HEK293 (cell line): ENCODE results near the gene MYOM3.

Experiments
- FEZF1 ChIP-seq: fragments of 450-650 bp; formaldehyde crosslinking; IDR thresholded peaks from 2 replicates; pipeline ENCODE4 v1.5.1; 2016; ENCODE audit warnings: missing biosample characterization, missing genetic modification characterization
- GLI4 ChIP-seq: fragments of 450-650 bp; formaldehyde crosslinking; IDR thresholded peaks from 2 replicates; pipeline ENCODE4 v1.5.1; 2016; ENCODE audit warnings: missing biosample characterization, missing genetic modification characterization
- KLF9 ChIP-seq: fragments of 450-650 bp; formaldehyde crosslinking; IDR thresholded peaks from 2 replicates; pipeline ENCODE4 v1.5.1; 2016; ENCODE audit warnings: missing biosample characterization, missing genetic modification characterization, low read depth
- TCF7L2 ChIP-seq: IDR thresholded peaks from 2 replicates; pipeline ENCODE4 v1.6.1; 2011; ENCODE audit warnings: low read depth, mild to moderate bottlenecking, inconsistent platforms, low read length, moderate library complexity, borderline replicate concordance
- ZBTB1 ChIP-seq: fragments of 450-650 bp; formaldehyde crosslinking; IDR thresholded peaks from 2 replicates; pipeline ENCODE4 v1.5.1; 2016; ENCODE audit warnings: missing biosample characterization, missing genetic modification characterization
- ZFHX2 ChIP-seq: fragments of 450-650 bp; formaldehyde crosslinking; conservative IDR thresholded peaks from 2 replicates; pipeline ENCODE4 v1.5.1; 2016; ENCODE audit warnings: missing biosample characterization, missing genetic modification characterization
- ZIC2 ChIP-seq: fragments of 450-650 bp; formaldehyde crosslinking; IDR thresholded peaks from 2 replicates; pipeline ENCODE4 v1.5.1; 2016; ENCODE audit warnings: missing biosample characterization, missing genetic modification characterization
- ZNF10 ChIP-seq: fragments of 450-650 bp; formaldehyde crosslinking; IDR thresholded peaks from 2 replicates; pipeline ENCODE4 v1.5.1; 2017; ENCODE audit warnings: missing biosample characterization, missing genetic modification characterization
- ZNF18 ChIP-seq: fragments of 450-650 bp; formaldehyde crosslinking; IDR thresholded peaks from 2 replicates; pipeline ENCODE4 v1.5.1; 2016; ENCODE audit warnings: missing biosample characterization, missing genetic modification characterization
- ZNF211 ChIP-seq: fragments of 450-650 bp; formaldehyde crosslinking; IDR thresholded peaks from 2 replicates; pipeline ENCODE4 v1.5.1; 2016; ENCODE audit warnings: low read depth, missing biosample characterization, missing genetic modification characterization
- ZNF248 ChIP-seq: fragments of 450-650 bp; formaldehyde crosslinking; IDR thresholded peaks from 2 replicates; pipeline ENCODE4 v1.5.1; 2017; ENCODE audit warnings: missing biosample characterization, missing genetic modification characterization
- ZNF311 ChIP-seq: fragments of 450-650 bp; formaldehyde crosslinking; IDR thresholded peaks from 2 replicates; pipeline ENCODE4 v1.5.1; 2017; ENCODE audit warnings: missing biosample characterization, missing genetic modification characterization, borderline replicate concordance
- ZNF350 ChIP-seq: fragments of 450-650 bp; formaldehyde crosslinking; IDR thresholded peaks from 2 replicates; pipeline ENCODE4 v1.5.0; 2017; ENCODE audit warnings: missing biosample characterization, mild to moderate bottlenecking, missing genetic modification characterization
- ZNF433 ChIP-seq: fragments of 450-650 bp; formaldehyde crosslinking; IDR thresholded peaks from 2 replicates; pipeline ENCODE4 v1.5.1; 2016; ENCODE audit warnings: missing biosample characterization, missing genetic modification characterization, low read depth
- ZNF473 ChIP-seq: fragments of 450-650 bp; formaldehyde crosslinking; IDR thresholded peaks from 2 replicates; pipeline ENCODE4 v1.5.1; 2017; ENCODE audit warnings: missing biosample characterization, missing genetic modification characterization
- ZNF518A ChIP-seq: fragments of 450-650 bp; formaldehyde crosslinking; conservative IDR thresholded peaks from 2 replicates; pipeline ENCODE4 v1.5.1; 2016; ENCODE audit warnings: low read depth, missing biosample characterization, missing genetic modification characterization
- ZNF549 ChIP-seq: fragments of 450-650 bp; IDR thresholded peaks from 2 replicates; pipeline ENCODE4 v1.5.1; 2018; ENCODE audit warnings: missing biosample characterization, missing genetic modification characterization, mild to moderate bottlenecking, inconsistent platforms, moderate library complexity
- ZNF555 ChIP-seq: fragments of 450-650 bp; formaldehyde crosslinking; conservative IDR thresholded peaks from 2 replicates; pipeline ENCODE4 v1.5.1; 2017; ENCODE audit warnings: missing biosample characterization, mild to moderate bottlenecking, missing genetic modification characterization, inconsistent platforms
- ZNF585B ChIP-seq: fragments of 450-650 bp; formaldehyde crosslinking; IDR thresholded peaks from 2 replicates; pipeline ENCODE4 v1.5.1; 2016; ENCODE audit warnings: missing biosample characterization, missing genetic modification characterization
- ZNF596 ChIP-seq: fragments of 450-650 bp; IDR thresholded peaks from 2 replicates; pipeline ENCODE4 v1.5.0; 2018; ENCODE audit warnings: missing biosample characterization, mild to moderate bottlenecking, missing genetic modification characterization, moderate library complexity
- ZNF624 ChIP-seq: fragments of 450-650 bp; formaldehyde crosslinking; IDR thresholded peaks from 2 replicates; pipeline ENCODE4 v1.5.1; 2017; ENCODE audit warnings: missing biosample characterization, missing genetic modification characterization
- ZNF658 ChIP-seq: fragments of 450-650 bp; formaldehyde crosslinking; IDR thresholded peaks from 2 replicates; pipeline ENCODE4; 2016; ENCODE audit warnings: missing biosample characterization, missing genetic modification characterization
- ZNF664 ChIP-seq: fragments of 450-650 bp; formaldehyde crosslinking; IDR thresholded peaks from 2 replicates; pipeline ENCODE4 v1.5.1; 2016; ENCODE audit warnings: missing biosample characterization, missing genetic modification characterization
- ZNF677 ChIP-seq: fragments of 450-650 bp; IDR thresholded peaks from 2 replicates; pipeline ENCODE4 v1.5.0; 2018; ENCODE audit warnings: missing biosample characterization, mild to moderate bottlenecking, missing genetic modification characterization, moderate library complexity
- ZNF76 ChIP-seq: fragments of 450-650 bp; formaldehyde crosslinking; IDR thresholded peaks from 2 replicates; pipeline ENCODE4; 2016; ENCODE audit warnings: low read depth, missing biosample characterization, missing genetic modification characterization, borderline replicate concordance
- ZNF776 ChIP-seq: fragments of 450-650 bp; formaldehyde crosslinking; IDR thresholded peaks from 2 replicates; pipeline ENCODE4 v1.5.0; 2017; ENCODE audit warnings: missing biosample characterization, missing genetic modification characterization, borderline replicate concordance
- ZNF830 ChIP-seq: fragments of 450-650 bp; IDR thresholded peaks from 2 replicates; pipeline ENCODE4 v1.5.0; 2018; ENCODE audit warnings: missing biosample characterization, missing genetic modification characterization, low read depth, mild to moderate bottlenecking, moderate library complexity
- ZSCAN23 ChIP-seq: fragments of 450-650 bp; formaldehyde crosslinking; IDR thresholded peaks from 2 replicates; pipeline ENCODE4 v1.5.1; 2016; ENCODE audit warnings: missing biosample characterization, missing genetic modification characterization
- TF ChIP-seq, protein P1 (sequence below): fragments of 450-650 bp; formaldehyde crosslinking; IDR thresholded peaks from 2 replicates; pipeline ENCODE4 v1.5.1; 2016; ENCODE audit warnings: missing biosample characterization, missing genetic modification characterization
- TF ChIP-seq, protein P2 (sequence below): fragments of 450-650 bp; formaldehyde crosslinking; IDR thresholded peaks from 2 replicates; pipeline ENCODE4 v1.5.1; 2017; ENCODE audit warnings: missing biosample characterization, missing genetic modification characterization

The MYOM3 gene

GRCh38 chr1:24018611-24019580 is 93.0 kb downstream of the MYOM3 start (continued):
- TF ChIP-seq ZNF518A (no peak), ZNF549 (tag by site-specific recombination) (no peak), ZNF10 (tag by site-specific recombination) (peak; percentile 68), ZNF830 (tag by site-specific recombination) (no peak), ZNF350 (tag by site-specific recombination) (no peak), ZIC2 (peak; percentile 77), ZBTB1 (no peak), GLI4 (peak; percentile 9; the same call in 1 of the 2 replicates), ZNF18 (tag by site-specific recombination) (no peak), ZNF211 (tag by site-specific recombination) (no peak), TCF7L2 (no peak), ZNF776 (no peak), ZFHX2 (tag by site-specific recombination) (peak; percentile 90), ZNF624 (tag by site-specific recombination) (no peak), ZNF596 (tag by site-specific recombination) (no peak), ZNF433 (tag by site-specific recombination) (no peak), ZNF76 (tag by site-specific recombination) (peak; percentile 41; the same call in 1 of the 2 replicates), ZNF248 (no peak), KLF9 (tag by site-specific recombination) (no peak), ZSCAN23 (tag by site-specific recombination) (no peak), ZNF677 (tag by site-specific recombination) (no peak), ZNF311 (no peak), ZNF664 (tag by site-specific recombination) (no peak), ZNF658 (tag by site-specific recombination) (no peak), ZNF585B (tag by site-specific recombination) (no peak), ZNF555 (tag by site-specific recombination) (no peak), FEZF1 (tag by site-specific recombination) (0 out of 2 replicates have a peak, but pooled peaks have one; percentile 19), ZNF473 (no peak)
- TF ChIP-seq, protein P1, sequence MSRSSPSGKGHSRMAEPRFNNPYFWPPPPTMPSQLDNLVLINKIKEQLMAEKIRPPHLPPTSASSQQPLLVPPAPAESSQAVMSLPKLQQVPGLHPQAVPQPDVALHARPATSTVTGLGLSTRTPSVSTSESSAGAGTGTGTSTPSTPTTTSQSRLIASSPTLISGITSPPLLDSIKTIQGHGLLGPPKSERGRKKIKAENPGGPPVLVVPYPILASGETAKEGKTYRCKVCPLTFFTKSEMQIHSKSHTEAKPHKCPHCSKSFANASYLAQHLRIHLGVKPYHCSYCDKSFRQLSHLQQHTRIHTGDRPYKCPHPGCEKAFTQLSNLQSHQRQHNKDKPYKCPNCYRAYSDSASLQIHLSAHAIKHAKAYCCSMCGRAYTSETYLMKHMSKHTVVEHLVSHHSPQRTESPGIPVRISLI (tag by site-specific recombination) = peak; percentile 70; the same call in 1 of the 2 replicates
- TF ChIP-seq, protein P2, sequence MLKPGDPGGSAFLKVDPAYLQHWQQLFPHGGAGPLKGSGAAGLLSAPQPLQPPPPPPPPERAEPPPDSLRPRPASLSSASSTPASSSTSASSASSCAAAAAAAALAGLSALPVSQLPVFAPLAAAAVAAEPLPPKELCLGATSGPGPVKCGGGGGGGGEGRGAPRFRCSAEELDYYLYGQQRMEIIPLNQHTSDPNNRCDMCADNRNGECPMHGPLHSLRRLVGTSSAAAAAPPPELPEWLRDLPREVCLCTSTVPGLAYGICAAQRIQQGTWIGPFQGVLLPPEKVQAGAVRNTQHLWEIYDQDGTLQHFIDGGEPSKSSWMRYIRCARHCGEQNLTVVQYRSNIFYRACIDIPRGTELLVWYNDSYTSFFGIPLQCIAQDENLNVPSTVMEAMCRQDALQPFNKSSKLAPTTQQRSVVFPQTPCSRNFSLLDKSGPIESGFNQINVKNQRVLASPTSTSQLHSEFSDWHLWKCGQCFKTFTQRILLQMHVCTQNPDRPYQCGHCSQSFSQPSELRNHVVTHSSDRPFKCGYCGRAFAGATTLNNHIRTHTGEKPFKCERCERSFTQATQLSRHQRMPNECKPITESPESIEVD (tag by site-specific recombination) = peak; percentile 89
